Measurements from ENCODE around the gene PLXDC2.
"Not testable (repeated sequence)": the region's sequence is repeated elsewhere in the genome, so short reads cannot be mapped to it uniquely, and the experiment has no call there.

PLXDC2 gene

DNA sequence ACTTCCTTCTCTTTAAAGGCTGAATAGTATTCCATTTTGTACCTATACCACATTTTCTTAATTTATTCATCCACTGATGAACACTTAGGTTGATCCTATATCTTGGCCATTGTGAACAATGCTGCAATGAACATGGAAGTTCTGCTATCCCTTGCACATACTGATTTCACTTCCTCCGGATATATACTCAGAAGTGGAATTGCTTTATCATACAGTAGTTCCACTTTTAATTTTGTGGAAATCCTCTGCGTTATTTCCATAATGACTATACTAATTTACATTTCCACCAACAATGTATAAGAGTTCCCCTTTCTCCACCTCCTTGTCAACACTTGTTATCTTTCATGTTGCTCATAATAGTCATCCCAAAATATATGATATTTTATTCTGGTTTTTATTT, 312.6 kb downstream of the PLXDC2 start:
- peak; percentile 68 to 96 (median 92) for DNase-seq

DNA sequence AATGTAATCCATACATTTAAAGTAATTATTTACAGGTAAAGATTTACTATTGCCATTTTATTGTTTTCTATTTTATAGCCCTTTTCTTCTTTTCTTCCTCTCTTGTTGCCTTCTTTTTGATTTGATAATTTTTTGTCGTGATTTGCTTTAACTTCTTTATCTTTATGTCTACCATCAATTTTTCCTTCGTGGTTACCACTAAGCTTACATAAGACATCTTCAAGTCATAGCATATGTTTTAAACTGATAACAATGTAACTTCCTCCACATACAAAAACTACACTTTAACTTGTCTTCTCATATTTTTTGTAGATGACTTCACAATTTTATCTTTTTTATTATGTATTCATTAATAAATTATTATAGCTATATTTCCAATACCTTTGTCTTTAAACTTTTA, 316.6 kb downstream of the PLXDC2 start:
- DNase-seq: no peak

GRCh38 chr10:20133669-20134189, 317.5 kb downstream of the PLXDC2 start:
- DNase-seq: no peak

- DNase-seq: no peak
Observed at GRCh38 chr10:20142311-20142710, 326.1 kb downstream of the PLXDC2 start.

GRCh38 chr10:20144268-20144667, 328.0 kb downstream of the PLXDC2 start:
- no peak for DNase-seq

- DNase-seq: no peak
Observed at GRCh38 chr10:20146004-20146403, 329.8 kb downstream of the PLXDC2 start.

- DNase-seq: no peak
Observed at GRCh38 chr10:20147684-20148083, 331.5 kb downstream of the PLXDC2 start.

GRCh38 chr10:20156511-20156910, 340.3 kb downstream of the PLXDC2 start:
- no peak for DNase-seq

DNA sequence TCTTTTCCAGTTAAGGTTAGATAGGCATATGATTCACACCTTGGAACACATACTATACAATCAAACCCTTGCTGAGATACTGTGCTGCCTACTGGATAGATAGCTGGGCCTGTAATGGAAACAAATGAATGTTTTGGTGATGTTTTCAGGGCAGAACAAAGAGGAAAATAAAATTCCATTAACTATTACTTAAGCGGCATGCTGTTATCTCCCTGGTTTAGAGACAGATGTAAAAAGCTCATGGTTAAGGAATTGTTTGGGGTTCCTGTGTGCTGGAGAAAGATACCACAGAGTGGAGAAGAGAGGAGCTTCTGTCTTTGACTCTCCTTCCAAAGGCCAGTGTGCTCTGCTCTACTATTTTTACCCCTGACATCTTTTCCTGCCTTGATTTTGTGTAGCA, 341.1 kb downstream of the PLXDC2 start:
- DNase-seq: no peak

DNA sequence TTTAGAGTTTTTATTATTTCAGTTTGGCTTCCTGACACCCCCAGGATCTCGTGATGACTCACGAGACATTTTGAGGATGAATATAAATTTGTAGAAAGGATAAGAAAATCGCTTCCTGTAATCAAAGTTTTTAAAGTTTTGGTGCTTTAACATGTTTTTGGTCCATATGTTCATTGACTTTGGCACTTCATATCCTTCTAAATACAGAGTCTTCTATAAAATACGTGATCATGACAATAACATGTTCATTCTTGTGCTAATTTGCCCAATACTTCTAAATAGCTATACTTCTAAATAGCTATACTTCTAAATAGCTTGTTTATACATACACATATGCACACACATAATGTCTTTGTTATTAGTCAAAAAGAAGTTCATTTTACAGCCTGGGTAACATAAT, 341.9 kb downstream of the PLXDC2 start:
- DNase-seq: no peak

GRCh38 chr10:20162123-20162522, 345.9 kb downstream of the PLXDC2 start:
- peak; percentile 46 to 82 (median 74) for DNase-seq

- no peak for DNase-seq
Observed at GRCh38 chr10:20166096-20166675, 350.0 kb downstream of the PLXDC2 start.

DNA sequence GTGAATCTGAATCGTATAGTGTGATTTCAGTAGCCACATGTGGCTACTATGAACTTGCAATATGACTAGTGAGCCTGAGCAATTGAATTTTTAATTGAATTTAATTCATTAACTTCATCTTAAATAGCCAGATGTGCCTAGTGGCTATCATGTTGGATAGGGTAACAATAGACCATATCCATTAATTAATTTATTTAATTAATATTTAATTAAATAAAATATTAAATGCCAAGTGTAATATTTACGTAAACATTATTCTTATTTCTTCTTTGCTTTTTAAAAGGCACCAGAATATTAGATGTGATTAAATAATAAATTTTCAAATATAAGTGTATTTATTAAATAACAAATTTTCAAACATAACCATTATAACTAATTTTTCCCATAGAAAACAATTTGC, 354.4 kb downstream of the PLXDC2 start:
- DNase-seq: no peak

DNA sequence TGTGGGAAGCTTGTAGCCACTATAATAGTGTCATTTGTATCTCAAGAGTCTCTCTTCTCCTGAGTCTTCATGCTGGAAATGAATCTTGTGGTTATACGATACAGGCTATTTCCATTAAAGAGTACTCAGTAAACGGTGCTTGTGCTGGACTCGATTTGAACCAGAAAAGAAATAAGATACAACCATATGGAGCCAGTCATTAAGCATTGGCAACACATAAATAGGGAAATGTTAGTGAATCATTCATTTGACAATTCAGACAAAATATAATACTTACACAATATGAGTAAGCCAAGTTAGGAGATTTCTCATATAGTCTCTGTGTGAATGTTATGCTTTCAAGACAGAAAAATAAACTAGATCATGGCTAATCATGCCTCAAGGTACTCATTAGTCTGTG, 356.8 kb downstream of the PLXDC2 start:
- DNase-seq: peak in 1 of 3 donors; percentile 21

GRCh38 chr10:20175719-20176118, 359.5 kb downstream of the PLXDC2 start:
- DNase-seq: no peak

DNA sequence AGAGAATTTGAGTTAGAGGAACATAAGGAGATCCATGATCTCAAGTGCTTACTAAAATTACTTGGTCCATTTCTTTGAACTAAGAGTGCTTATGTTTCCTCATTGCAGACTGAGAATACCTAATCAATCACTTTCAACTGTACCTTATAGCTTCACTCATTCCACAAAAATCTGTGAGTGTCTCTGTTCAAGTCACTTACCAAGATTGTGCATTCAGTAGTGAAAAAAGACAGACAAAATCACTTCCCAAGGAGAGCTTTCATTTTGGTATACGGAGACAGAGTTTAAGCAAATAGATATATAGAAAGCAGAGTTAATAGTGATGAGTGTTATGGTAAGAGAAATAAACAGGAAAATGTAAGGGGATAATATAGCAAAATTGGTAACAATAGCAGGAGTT, 364.5 kb downstream of the PLXDC2 start:
- no peak for DNase-seq

DNA sequence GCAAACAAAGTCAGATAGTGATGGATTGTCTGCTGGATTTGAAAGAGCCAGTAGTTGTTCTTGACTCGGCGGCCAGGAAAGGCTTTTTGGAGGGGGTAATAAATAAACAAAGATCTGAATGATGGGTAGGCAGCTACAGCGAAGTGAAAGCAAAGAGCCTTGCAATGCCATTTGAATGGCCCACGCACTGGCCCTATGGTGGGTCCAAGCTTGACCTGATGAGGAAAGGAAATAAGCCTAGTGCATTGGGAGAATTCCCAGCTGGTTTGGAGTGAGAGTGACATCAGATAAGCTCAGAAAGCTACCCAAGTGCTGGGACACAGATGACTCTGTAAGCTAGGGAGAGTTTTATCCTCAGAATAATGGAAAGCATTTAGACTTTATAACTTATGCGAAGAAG, 365.2 kb downstream of the PLXDC2 start:
- no peak for DNase-seq

GRCh38 chr10:20185116-20185515, 368.9 kb downstream of the PLXDC2 start:
- DNase-seq: no peak

DNA sequence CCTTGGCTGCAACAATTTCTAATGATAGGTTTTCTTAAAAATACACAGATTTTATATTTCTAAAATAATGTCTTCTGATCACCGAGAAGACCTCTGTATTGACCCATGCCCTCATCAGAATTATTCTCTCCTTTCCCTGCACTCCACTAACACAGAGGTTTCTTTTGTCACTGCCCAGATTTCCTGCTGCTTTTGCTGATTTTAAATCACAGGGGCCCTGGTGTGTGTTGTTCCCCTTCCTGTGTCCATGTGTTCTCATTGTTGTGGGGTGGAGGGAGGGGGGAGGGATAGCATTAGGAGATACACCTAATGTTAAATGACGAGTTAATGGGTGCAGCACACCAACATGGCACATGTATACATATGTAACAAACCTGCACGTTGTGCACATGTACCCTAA, 375.2 kb downstream of the PLXDC2 start:
- not testable (repeated sequence) for DNase-seq

- no peak for DNase-seq
Observed at GRCh38 chr10:20195076-20195475, 378.8 kb downstream of the PLXDC2 start.

- peak; percentile 6 to 38 (median 31) for DNase-seq
Observed at GRCh38 chr10:20200758-20201157, 384.5 kb downstream of the PLXDC2 start.

DNA sequence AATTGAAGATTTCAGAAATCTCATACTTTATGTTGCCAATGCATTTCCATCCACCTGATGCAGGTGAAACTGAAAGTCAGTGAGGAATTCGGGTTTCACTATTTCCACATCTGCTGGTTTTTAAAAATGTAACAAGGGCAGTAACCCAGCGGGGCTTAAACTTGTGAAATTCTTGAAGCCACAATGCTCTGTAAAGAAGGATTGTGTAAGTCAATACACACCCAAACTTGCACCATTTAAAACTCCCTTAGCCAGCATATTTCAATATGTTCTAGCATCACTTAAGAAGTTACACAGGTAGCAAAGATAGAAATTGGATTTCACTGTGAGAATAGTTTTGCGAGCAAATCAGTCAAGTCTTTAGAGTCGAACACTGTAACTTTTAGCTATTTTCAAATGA, 386.1 kb downstream of the PLXDC2 start:
- DNase-seq: peak in 2 of 3 donors; percentile 5 to 7

DNA sequence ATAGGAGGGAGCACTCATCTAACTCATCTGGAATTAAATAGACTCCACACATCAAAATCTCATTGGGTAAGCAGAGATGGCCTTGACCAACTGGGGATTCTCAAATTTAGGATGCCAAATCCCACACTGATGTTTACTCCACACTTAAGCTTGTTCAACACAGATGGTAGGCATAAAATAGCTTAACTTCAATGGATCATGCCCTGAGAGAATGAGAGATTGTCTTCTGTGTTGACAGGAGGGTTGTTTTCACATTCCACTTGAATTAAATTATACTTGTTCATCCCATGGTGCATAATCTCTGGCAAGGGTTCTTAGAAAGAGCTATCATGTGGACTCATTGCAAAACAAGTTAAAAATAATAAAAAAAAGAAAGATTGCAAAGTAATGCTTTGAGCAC, 391.4 kb downstream of the PLXDC2 start:
- DNase-seq: no peak

DNA sequence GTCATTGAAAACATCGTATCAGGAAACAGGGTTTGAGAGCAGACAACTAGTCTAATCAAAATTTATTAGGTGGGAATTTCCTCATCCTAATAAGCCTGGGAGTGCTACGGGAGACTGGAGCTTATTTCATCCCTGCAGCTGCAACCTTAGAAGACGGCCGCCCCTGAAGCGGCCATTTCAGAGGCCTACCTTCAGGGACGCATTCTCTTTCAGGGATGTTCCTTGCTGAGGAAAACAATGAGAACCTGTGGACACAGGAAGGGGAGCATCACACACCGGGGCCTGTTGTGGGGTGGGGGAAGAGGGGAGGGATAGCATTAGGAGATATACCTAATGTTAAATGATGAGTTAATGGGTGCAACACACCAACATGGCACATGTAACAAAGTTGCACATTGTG, 392.9 kb downstream of the PLXDC2 start:
- not testable (repeated sequence) for DNase-seq

DNA sequence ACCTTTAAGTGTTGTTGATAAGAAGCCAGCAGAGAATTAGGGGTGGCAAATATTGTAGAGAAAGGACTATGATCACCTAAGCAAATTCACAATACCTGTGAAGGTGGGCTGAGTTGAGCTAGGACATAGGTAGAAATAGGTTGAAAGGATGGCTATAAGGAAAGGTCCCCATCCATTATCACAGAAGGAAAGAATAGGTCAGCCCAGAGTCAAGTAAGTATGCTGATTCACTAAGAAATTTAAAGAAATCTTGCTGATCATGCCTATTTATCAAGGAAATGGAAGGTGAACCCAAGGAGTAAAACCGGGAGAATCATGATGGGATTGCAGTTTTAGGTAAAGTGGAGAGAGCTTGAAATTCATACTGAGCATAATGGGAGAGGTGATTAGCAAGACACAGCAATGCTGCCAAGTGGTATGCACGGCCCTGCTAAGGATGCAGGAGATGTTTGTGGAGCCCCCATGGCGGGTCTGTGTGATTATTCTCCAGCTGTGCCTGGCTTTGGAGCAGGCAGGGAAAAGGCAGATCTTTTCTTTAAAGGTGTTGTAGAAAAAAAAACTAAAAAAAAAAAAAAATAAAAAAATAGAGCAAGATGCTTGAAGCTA, 399.4 kb downstream of the PLXDC2 start:
- DNase-seq: no peak

All from suppressor macrophage treated with lipopolysaccharide for 1 hour (primary cell).